Measurements from ENCODE around the gene NSL1. TPM values are rescaled to one million over a fixed set of nuclear protein-coding genes. Genes with fewer than 3 reads are reported as not detected.
"Not testable (repeated sequence)": the region's sequence is repeated elsewhere in the genome, so short reads cannot be mapped to it uniquely, and the experiment has no call there.

The NSL1 gene
- total and polyA plus RNA-seq, 9 donors, result 26.1 to 35.2 (median 32.0) TPM

DNA sequence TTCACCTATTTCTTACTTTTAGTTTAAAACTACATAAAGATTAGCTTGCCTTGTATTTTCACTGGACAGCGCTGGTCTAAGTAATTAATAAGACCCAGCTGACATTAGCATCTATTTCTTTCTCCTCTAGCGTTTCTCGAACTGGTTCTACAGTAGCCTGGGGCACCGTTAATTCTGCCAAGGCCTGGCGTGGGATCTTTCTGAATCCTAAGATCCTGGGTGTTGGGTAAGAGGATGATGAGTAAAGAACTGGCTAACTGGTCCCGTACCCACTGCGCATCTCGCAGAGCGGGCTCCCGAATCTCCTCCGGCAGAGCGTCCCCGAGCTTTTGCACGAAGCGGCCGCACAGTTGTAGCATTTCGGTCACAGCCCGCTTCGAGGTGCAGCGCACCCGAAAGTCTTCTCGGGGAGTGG lies 309 bp downstream of the NSL1 start:
- under 1% methylated on average over 17 of the region's 22 CpGs for WGBS (ENCODE audit: insufficient coverage)

DNA sequence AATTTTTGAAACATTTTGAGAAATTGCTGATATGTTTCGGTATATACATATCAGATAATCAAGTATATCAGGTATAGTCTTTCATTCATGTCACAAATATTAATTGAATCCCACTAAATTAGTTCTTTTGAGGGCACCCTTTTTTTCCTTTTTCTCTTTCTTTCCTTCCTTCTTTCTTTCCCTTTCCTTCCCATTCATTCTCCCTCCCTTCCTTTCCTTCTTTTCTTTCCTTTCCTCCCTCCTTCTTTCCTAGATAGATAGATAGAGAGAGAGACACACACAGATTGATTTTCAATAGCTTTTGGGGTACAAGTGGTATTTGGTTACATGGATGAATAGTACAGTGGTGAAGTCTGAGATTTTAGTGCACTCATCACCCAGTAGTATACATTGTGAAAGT lies 5.7 kb downstream of the NSL1 start:
- H3K4me1 ChIP-seq (ENCODE audit: control insufficient read depth, insufficient read depth, low read length), result peaks cover 1% of the 10 kb centered on the region
- DNase-seq, result no peak
- no peaks in the 10 kb centered on the region for H3K9me3 ChIP-seq (replicated peaks; ENCODE audit: control insufficient read depth, low read depth, low read length)
- H3K36me3 ChIP-seq (ENCODE audit: control insufficient read depth, insufficient read depth, low read length), result peaks cover 14% of the 10 kb centered on the region
- WGBS (ENCODE audit: insufficient coverage), result no CpG with 5 or more reads among the region's 1 CpG
- H3K27ac ChIP-seq (ENCODE audit: low read length), result no peak overlapping the region
- no peaks in the 10 kb centered on the region for H3K27me3 ChIP-seq (ENCODE audit: control insufficient read depth, insufficient read depth, low read length)
- no peak overlapping the region for H3K4me3 ChIP-seq (ENCODE audit: low read length)

More for the DNA sequence above, 309 bp downstream of the NSL1 start:
- peak overlapping the region; percentile 97 for H3K27ac ChIP-seq (ENCODE audit: low read length)
- peak overlapping the region; percentile 89 for H3K4me3 ChIP-seq (ENCODE audit: low read length)
- no peaks in the 10 kb centered on the region for H3K9me3 ChIP-seq (replicated peaks; ENCODE audit: control insufficient read depth, low read depth, low read length)
- no peak for DNase-seq
- peaks cover 7% of the 10 kb centered on the region for H3K36me3 ChIP-seq (ENCODE audit: control insufficient read depth, insufficient read depth, low read length)
- H3K27me3 ChIP-seq (ENCODE audit: control insufficient read depth, insufficient read depth, low read length), result no peaks in the 10 kb centered on the region
- H3K4me1 ChIP-seq (ENCODE audit: control insufficient read depth, insufficient read depth, low read length), result peaks cover 9% of the 10 kb centered on the region

DNA sequence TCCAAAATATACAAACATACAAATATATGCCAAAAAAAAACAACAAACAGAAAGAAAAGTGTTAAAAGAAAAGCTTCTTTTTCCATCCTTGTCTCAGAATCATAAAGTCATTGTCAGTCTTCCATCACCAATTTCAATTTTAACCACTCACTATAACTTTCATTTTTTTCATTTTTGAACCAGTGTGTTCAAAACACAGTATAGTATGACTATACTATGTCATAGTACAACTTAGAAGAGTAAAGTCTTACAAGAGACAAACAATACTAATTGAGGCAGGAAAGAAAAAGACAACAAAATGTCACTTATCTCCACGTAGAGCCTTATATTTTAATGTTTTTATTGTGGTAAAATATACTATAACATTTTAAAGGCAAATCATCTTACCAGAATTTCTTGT lies 7.6 kb downstream of the NSL1 start:
- no CpG with 5 or more reads among the region's 1 CpG for WGBS (ENCODE audit: insufficient coverage)
- no peak overlapping the region for H3K27ac ChIP-seq (ENCODE audit: low read length)
- no peak for DNase-seq
- H3K4me3 ChIP-seq (ENCODE audit: low read length), result no peak overlapping the region
- H3K9me3 ChIP-seq (replicated peaks; ENCODE audit: control insufficient read depth, low read depth, low read length), result no peaks in the 10 kb centered on the region
- no peaks in the 10 kb centered on the region for H3K4me1 ChIP-seq (ENCODE audit: control insufficient read depth, insufficient read depth, low read length)
- peaks cover 14% of the 10 kb centered on the region for H3K36me3 ChIP-seq (ENCODE audit: control insufficient read depth, insufficient read depth, low read length)
- no peaks in the 10 kb centered on the region for H3K27me3 ChIP-seq (ENCODE audit: control insufficient read depth, insufficient read depth, low read length)

DNA sequence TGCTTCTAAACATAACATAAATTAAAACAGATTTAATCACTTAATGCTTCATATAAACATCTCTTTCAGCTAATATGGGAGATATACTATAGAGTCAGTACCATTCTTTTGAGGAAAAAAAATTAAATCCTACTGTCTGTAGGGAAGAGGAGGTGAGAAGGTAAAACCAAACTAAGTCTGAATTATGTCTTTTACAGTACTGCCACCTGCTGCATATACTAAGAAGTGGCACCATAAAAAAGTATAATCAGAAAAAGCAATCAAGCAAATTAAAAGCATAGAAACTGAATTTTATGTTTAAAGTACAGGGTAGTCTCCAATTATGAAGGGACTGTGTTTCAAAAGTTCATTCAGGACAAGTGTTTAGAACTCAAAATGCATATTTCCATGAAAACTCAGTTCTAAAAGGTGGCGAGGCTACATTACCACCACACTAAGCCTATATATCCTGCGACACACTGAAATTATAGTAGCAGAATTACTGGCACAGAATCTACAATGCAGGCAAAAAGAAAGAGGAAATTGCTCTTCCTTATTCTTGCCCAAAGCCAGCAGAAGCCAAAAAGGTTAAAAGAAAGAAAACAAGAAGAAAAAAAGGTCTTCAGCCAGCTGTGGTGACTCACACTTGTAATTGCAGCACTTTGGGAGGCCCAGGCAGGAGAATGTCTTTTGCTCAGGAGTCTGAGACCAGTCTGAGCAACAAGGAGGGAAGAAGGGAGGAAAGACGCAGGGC lies 9.0 kb downstream of the NSL1 start:
- peak; percentile 26 for DNase-seq
- Histone ChIP-seq H3K9me3 (replicated peaks; ENCODE audit: control insufficient read depth, low read depth, low read length) (no peaks in the 10 kb centered on the region), H3K27me3 (ENCODE audit: control insufficient read depth, insufficient read depth, low read length) (no peaks in the 10 kb centered on the region), H3K27ac (ENCODE audit: low read length) (no peak overlapping the region), H3K4me1 (ENCODE audit: control insufficient read depth, insufficient read depth, low read length) (no peaks in the 10 kb centered on the region), H3K4me3 (ENCODE audit: low read length) (no peak overlapping the region), H3K36me3 (ENCODE audit: control insufficient read depth, insufficient read depth, low read length) (peaks cover 16% of the 10 kb centered on the region)
- no CpG with 5 or more reads among the region's 3 CpGs for WGBS (ENCODE audit: insufficient coverage)

DNA sequence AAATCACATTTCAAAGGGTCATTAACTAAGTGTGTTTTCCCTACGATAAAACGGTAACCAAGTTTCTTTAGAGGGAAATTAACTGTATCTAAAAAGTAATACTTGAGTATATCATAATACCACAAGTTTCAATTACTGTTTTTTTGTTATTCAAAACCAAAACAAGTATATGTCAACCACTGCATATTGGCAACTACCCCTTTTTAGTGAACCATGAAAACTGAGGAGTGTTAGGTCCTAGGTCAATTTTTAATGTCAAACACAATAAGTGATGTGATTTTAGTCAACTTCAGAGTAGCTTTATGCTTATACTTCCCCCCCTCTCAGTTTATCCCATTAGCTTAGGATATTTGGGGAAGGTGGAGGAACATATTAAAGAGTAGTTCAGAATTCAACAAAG lies 10.4 kb downstream of the NSL1 start:
- no CpG with 5 or more reads among the region's 2 CpGs for WGBS (ENCODE audit: insufficient coverage)
- Histone ChIP-seq H3K4me1 (ENCODE audit: control insufficient read depth, insufficient read depth, low read length) (no peaks in the 10 kb centered on the region), H3K9me3 (replicated peaks; ENCODE audit: control insufficient read depth, low read depth, low read length) (no peaks in the 10 kb centered on the region), H3K4me3 (ENCODE audit: low read length) (no peak overlapping the region), H3K36me3 (ENCODE audit: control insufficient read depth, insufficient read depth, low read length) (peaks cover 9% of the 10 kb centered on the region), H3K27me3 (ENCODE audit: control insufficient read depth, insufficient read depth, low read length) (no peaks in the 10 kb centered on the region), H3K27ac (ENCODE audit: low read length) (no peak overlapping the region)
- DNase-seq, result no peak

DNA sequence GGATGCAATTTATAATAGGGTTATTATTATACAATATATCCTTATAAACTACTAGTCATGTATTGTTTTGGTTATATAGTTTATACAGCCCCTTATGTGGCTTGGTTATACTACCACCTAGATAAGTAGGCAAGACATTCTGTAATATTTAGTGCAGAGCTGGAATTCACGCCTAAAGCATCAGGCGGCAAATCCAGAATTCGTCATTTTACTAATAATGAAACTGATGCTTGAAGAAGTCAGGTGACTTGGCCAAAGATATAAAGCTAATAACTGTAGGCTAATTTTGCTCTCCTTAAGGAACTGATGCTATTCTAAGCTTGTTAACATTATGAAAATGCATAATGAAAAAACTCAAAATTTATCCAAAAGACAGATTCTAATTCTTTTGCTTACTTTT lies 10.8 kb downstream of the NSL1 start:
- Histone ChIP-seq H3K4me3 (ENCODE audit: low read length) (no peak overlapping the region), H3K4me1 (ENCODE audit: control insufficient read depth, insufficient read depth, low read length) (no peaks in the 10 kb centered on the region), H3K27me3 (ENCODE audit: control insufficient read depth, insufficient read depth, low read length) (no peaks in the 10 kb centered on the region), H3K36me3 (ENCODE audit: control insufficient read depth, insufficient read depth, low read length) (peaks cover 9% of the 10 kb centered on the region), H3K27ac (ENCODE audit: low read length) (no peak overlapping the region), H3K9me3 (replicated peaks; ENCODE audit: control insufficient read depth, low read depth, low read length) (no peaks in the 10 kb centered on the region)
- no CpG with 5 or more reads among the region's 3 CpGs for WGBS (ENCODE audit: insufficient coverage)
- DNase-seq, result no peak

DNA sequence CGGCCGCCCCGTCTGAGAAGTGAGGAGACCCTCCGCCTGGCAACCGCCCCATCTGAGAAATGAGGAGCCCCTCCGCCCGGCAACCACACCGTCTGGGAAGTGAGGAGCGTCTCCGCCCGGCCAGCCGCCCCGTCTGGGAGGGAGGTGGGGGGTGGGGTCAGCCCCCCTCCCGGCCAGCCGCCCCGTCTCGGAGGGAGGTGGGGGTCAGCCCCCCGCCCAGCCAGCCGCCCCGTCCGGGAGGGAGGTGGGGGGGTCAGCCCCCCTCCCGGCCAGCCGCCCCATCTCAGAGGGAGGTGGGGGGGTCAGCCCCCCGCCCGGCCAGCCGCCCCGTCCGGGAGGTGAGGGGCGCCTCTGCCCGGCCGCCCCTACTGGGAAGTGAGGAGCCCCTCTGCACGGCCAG lies 12.5 kb downstream of the NSL1 start:
- H3K27ac ChIP-seq (ENCODE audit: low read length); H3K4me1 ChIP-seq (ENCODE audit: control insufficient read depth, insufficient read depth, low read length); H3K27me3 ChIP-seq (ENCODE audit: control insufficient read depth, insufficient read depth, low read length); H3K9me3 ChIP-seq (replicated peaks; ENCODE audit: control insufficient read depth, low read depth, low read length); H3K4me3 ChIP-seq (ENCODE audit: low read length); DNase-seq: not testable (repeated sequence)
- 80% methylated on average over 1 of the region's 32 CpGs for WGBS (ENCODE audit: insufficient coverage)
- peaks cover 12% of the 10 kb centered on the region for H3K36me3 ChIP-seq (ENCODE audit: control insufficient read depth, insufficient read depth, low read length)

DNA sequence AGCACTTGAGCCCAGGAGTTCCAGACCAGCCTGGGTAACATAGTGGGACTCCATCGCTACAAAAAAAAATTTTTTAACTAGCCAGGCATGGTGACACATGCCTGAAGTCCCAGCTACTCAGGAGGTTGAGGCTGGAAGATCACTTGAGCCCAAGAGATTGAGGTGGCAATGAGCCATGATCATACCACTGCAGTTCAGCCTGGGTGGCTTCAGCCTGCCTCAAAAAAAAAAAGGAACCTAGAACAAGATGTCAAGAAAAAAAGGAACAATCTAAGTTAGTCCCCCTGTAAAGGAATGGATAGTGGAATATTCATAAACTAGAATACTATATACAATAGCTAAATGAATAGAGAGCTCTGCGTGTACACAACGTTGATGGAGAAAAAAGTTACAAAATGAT lies 14.4 kb downstream of the NSL1 start:
- 100% methylated on average over 1 of the region's 3 CpGs for WGBS (ENCODE audit: insufficient coverage)
- H3K27me3 ChIP-seq (ENCODE audit: control insufficient read depth, insufficient read depth, low read length), result no peaks in the 10 kb centered on the region
- peaks cover 8% of the 10 kb centered on the region for H3K36me3 ChIP-seq (ENCODE audit: control insufficient read depth, insufficient read depth, low read length)
- no peak overlapping the region for H3K4me3 ChIP-seq (ENCODE audit: low read length)
- no peaks in the 10 kb centered on the region for H3K9me3 ChIP-seq (replicated peaks; ENCODE audit: control insufficient read depth, low read depth, low read length)
- DNase-seq, result no peak
- no peak overlapping the region for H3K27ac ChIP-seq (ENCODE audit: low read length)
- H3K4me1 ChIP-seq (ENCODE audit: control insufficient read depth, insufficient read depth, low read length), result no peaks in the 10 kb centered on the region

DNA sequence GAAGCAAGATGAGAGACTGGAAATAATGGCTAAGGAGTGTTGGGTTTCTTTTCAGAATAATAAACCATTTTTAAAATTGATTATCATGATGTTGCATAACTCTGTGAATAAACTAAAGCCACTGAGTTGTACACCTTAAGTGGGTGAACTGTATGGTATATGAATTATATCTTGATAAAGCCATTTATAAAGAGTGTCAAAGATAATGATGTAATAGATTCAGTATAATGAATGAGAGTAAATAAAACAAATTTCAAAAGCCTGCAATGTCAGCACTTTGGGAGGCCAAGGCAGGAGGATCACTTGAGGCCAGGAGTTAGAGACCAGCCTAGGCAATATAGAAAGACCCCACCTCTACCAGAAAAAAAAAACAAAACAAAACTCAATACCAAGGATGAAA lies 16.3 kb downstream of the NSL1 start:
- no peak for DNase-seq
- H3K4me3 ChIP-seq (ENCODE audit: low read length), result no peak overlapping the region
- no peaks in the 10 kb centered on the region for H3K4me1 ChIP-seq (ENCODE audit: control insufficient read depth, insufficient read depth, low read length)
- peaks cover 4% of the 10 kb centered on the region for H3K36me3 ChIP-seq (ENCODE audit: control insufficient read depth, insufficient read depth, low read length)
- peaks cover 5% of the 10 kb centered on the region for H3K9me3 ChIP-seq (replicated peaks; ENCODE audit: control insufficient read depth, low read depth, low read length)
- no peak overlapping the region for H3K27ac ChIP-seq (ENCODE audit: low read length)
- H3K27me3 ChIP-seq (ENCODE audit: control insufficient read depth, insufficient read depth, low read length), result no peaks in the 10 kb centered on the region

DNA sequence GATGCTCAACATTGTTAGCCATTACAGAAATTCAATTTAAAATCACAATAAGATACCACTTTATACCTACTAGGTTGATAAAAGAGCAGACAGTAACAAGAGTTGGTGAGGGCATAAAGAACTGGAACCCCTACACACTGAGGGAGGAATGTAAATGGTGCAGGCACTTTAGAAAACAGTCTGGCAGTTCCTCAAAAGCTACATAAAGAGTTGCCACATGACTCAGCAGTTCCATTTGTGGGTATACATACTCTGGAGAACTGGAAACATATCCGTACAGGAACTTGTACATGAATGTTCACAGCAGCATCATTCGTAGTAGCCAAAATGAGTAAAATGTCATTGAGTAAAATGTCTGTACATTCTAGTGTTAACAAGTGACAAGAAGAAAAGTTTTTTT lies 17.0 kb downstream of the NSL1 start:
- Histone ChIP-seq H3K27me3 (ENCODE audit: control insufficient read depth, insufficient read depth, low read length) (no peaks in the 10 kb centered on the region), H3K9me3 (replicated peaks; ENCODE audit: control insufficient read depth, low read depth, low read length) (peaks cover 5% of the 10 kb centered on the region), H3K4me3 (ENCODE audit: low read length) (no peak overlapping the region), H3K27ac (ENCODE audit: low read length) (no peak overlapping the region), H3K36me3 (ENCODE audit: control insufficient read depth, insufficient read depth, low read length) (peaks cover 4% of the 10 kb centered on the region), H3K4me1 (ENCODE audit: control insufficient read depth, insufficient read depth, low read length) (no peaks in the 10 kb centered on the region)
- no CpG with 5 or more reads among the region's 2 CpGs for WGBS (ENCODE audit: insufficient coverage)
- peak; percentile 74 for DNase-seq

DNA sequence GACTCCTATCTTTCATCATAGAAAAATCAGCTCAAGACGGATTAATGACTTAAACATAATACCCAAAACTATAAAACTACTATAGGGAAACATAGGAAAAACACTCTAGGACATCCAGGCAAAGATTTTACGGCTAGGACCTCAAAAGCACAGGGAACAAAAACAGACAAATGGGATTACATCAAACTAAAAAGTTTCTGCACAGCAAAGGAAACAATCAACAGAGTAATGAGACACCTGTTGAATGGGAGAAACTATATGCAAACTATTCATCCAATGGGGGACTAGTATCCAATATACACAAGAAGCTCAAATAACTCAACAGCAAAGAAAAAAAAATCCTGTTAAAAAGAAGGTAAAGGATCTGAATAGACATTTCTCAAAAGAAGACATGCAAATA lies 18.6 kb downstream of the NSL1 start:
- WGBS (ENCODE audit: insufficient coverage), result no CpG with 5 or more reads among the region's 2 CpGs
- Histone ChIP-seq H3K27me3 (ENCODE audit: control insufficient read depth, insufficient read depth, low read length) (no peaks in the 10 kb centered on the region), H3K9me3 (replicated peaks; ENCODE audit: control insufficient read depth, low read depth, low read length) (peaks cover 19% of the 10 kb centered on the region), H3K4me1 (ENCODE audit: control insufficient read depth, insufficient read depth, low read length) (no peaks in the 10 kb centered on the region), H3K4me3 (ENCODE audit: low read length) (no peak overlapping the region), H3K36me3 (ENCODE audit: control insufficient read depth, insufficient read depth, low read length) (peaks cover 4% of the 10 kb centered on the region), H3K27ac (ENCODE audit: low read length) (no peak overlapping the region)
- no peak for DNase-seq

Data from muscle of leg (tissue), 11 donors.